Fibroblast of lung (primary cell): ENCODE results near the gene GARNL3.

Experiments
- CTCF ChIP-seq, 2 donors: IDR thresholded peaks in 1 of 2; conservative IDR thresholded peaks in 1 of 2; 1 replicate in 1 of 2; 2 replicates in 1 of 2; pipeline ENCODE4 v1.5.1; 2011 to 2012; ENCODE audit warnings: low read length in 2 of 2, control low read depth in 1 of 2, inconsistent platforms in 1 of 2, low read depth in 1 of 2, mild to moderate bottlenecking in 1 of 2
- EZH2 ChIP-seq: IDR thresholded peaks from 2 replicates; pipeline ENCODE4 v1.5.1; 2012; ENCODE audit warnings: low read length, control low read depth, mild to moderate bottlenecking; ENCODE audit errors: missing control alignments

- no peak for TF ChIP-seq EZH2
- no peak for TF ChIP-seq CTCF (conservative IDR thresholded peaks at IDR 0.05 in 1 of 2, IDR thresholded peaks at IDR 0.05 in 1 of 2; ENCODE audit: low read depth in 1 of 2, low read length in 2 of 2)
These were observed 55.5 kb downstream of the GARNL3 start for GRCh38 chr9:127320115-127320378.
